GM18505 (cell line): ENCODE results near the gene HOXB3.

Experiments used
- ATAC-seq: cut with Tn5 transposase; IDR thresholded peaks from one replicate; pipeline ENCODE4 v1.9.1; 2021; ENCODE audit not compliant: unreplicated experiment
- POLR2A ChIP-seq: IDR thresholded peaks from 4 replicates; pipeline ENCODE4 v1.6.1; 2011; ENCODE audit warnings: borderline replicate concordance; ENCODE audit not compliant: insufficient read depth, insufficient read length; ENCODE audit errors: extremely low read depth

HOXB3 gene

GRCh38 chr17:48558831-48559121 is 31.3 kb downstream of the HOXB3 start:
- no peak for ATAC-seq
- TF ChIP-seq POLR2A: no peak

GRCh38 chr17:48558057-48558830 is 31.8 kb downstream of the HOXB3 start:
- no peak for ATAC-seq
- no peak for TF ChIP-seq POLR2A

- no peak for ATAC-seq
- TF ChIP-seq POLR2A: no peak
These were observed 33.3 kb downstream of the HOXB3 start for GRCh38 chr17:48556576-48557401.

GRCh38 chr17:48556229-48556575 is 33.8 kb downstream of the HOXB3 start:
- ATAC-seq: no peak
- TF ChIP-seq POLR2A: no peak

- ATAC-seq: no peak
- TF ChIP-seq POLR2A: no peak
These were observed 34.5 kb downstream of the HOXB3 start for GRCh38 chr17:48555258-48556228.

- no peak for ATAC-seq
- TF ChIP-seq POLR2A: no peak
These were observed 35.4 kb downstream of the HOXB3 start for GRCh38 chr17:48554412-48555257.

- no peak for TF ChIP-seq POLR2A
- ATAC-seq: no peak
These were observed 36.2 kb downstream of the HOXB3 start for GRCh38 chr17:48553826-48554225.

GRCh38 chr17:48553190-48553547 is 36.9 kb downstream of the HOXB3 start:
- TF ChIP-seq POLR2A: no peak

GRCh38 chr17:48552466-48553189 is 37.4 kb downstream of the HOXB3 start:
- ATAC-seq: no peak
- no peak for TF ChIP-seq POLR2A

More at GRCh38 chr17:48553190-48553547, 36.9 kb downstream of the HOXB3 start:
- ATAC-seq: no peak

- no peak for ATAC-seq
These were observed 38.2 kb downstream of the HOXB3 start for GRCh38 chr17:48551596-48552465.

GRCh38 chr17:48551214-48551555 is 38.9 kb downstream of the HOXB3 start:
- ATAC-seq: no peak

More at GRCh38 chr17:48551596-48552465, 38.2 kb downstream of the HOXB3 start:
- TF ChIP-seq POLR2A: no peak

GRCh38 chr17:48550502-48551213 is 39.4 kb downstream of the HOXB3 start:
- ATAC-seq: no peak
- TF ChIP-seq POLR2A: no peak

More at GRCh38 chr17:48551214-48551555, 38.9 kb downstream of the HOXB3 start:
- no peak for TF ChIP-seq POLR2A
